Ishikawa (cell line): Measurements from ENCODE around the gene DLX2.

Experiments used
- CEBPB ChIP-seq: IDR thresholded peaks from 2 replicates; pipeline ENCODE4 v1.6.1; 2012
- CREB1 ChIP-seq: IDR thresholded peaks from 2 replicates; pipeline ENCODE4 v1.6.1; 2012; ENCODE audit warnings: low read depth
- EP300 ChIP-seq: IDR thresholded peaks from 2 replicates; pipeline ENCODE4 v1.6.1; 2012; ENCODE audit warnings: borderline replicate concordance
- REST ChIP-seq: IDR thresholded peaks from 2 replicates; pipeline ENCODE4 v1.6.1; 2012; ENCODE audit warnings: low read depth, mild to moderate bottlenecking
- TAF1 ChIP-seq: IDR thresholded peaks from 2 replicates; pipeline ENCODE4 v1.6.1; 2012; ENCODE audit warnings: low read depth, mild to moderate bottlenecking
- TCF12 ChIP-seq: IDR thresholded peaks from 2 replicates; pipeline ENCODE4 v1.6.1; 2012; ENCODE audit warnings: low read depth
- TEAD4 ChIP-seq: IDR thresholded peaks from 2 replicates; pipeline ENCODE4 v1.6.1; 2012
- YY1 ChIP-seq: IDR thresholded peaks from 2 replicates; pipeline ENCODE4 v1.6.1; 2012; ENCODE audit warnings: low read depth
- TF ChIP-seq, protein P1 (sequence below): IDR thresholded peaks from 2 replicates; pipeline ENCODE4 v1.6.1; 2012

DNA sequence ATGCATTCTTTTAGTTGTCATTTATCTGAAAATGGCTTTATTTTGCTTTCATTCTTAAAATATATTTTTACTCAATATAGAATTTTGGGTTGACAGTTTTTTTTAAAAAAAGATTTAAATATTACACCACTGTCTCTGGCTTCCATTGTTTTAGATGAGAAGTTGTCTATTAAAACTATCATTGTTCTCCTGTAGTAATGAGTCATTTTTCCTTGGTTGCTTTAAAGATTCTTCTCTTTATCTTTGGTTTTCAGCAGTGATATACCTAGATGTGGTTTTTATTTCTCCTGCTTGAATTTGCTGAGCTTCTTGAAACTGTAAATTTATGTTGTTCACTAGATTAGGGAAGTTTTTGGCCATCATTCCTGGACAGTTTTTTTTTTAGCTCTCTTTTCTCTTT is 26.7 kb upstream of the DLX2 start:
- TF ChIP-seq, protein P1, sequence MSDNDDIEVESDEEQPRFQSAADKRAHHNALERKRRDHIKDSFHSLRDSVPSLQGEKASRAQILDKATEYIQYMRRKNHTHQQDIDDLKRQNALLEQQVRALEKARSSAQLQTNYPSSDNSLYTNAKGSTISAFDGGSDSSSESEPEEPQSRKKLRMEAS = no peak
- TF ChIP-seq EP300 (no peak), TEAD4 (no peak), CREB1 (no peak), CEBPB (no peak), YY1 (no peak), REST (no peak), TAF1 (no peak), TCF12 (no peak)
